H1 (cell line): Measurements from ENCODE around the gene CMTR1. TPM values are rescaled to one million over a fixed set of nuclear protein-coding genes. Genes with fewer than 3 reads are reported as not detected.

ENCODE experiments used
- CTCF ChIA-PET: fragments of 300-600 bp; sonication (Branson Sonifier 250); formaldehyde crosslinking; loops from one replicate; lab custom pipeline; 2021; ENCODE audit not compliant: partially characterized antibody; lab: Charles Lee
- POLR2A ChIA-PET: fragments of 300-600 bp; sonication (Branson Sonifier 250); formaldehyde crosslinking; loops from one replicate; lab custom pipeline; 2021; ENCODE audit warnings: inconsistent platforms; ENCODE audit not compliant: partially characterized antibody; lab: Charles Lee
- DNase-seq, 2 experiments: peaks; one replicate each; pipeline versions ENCODE4 v3.0.0 to v3.0.0-alpha.2; 2010 to 2022; ENCODE audit warnings: low spot score in 2 of 2, low read depth in 1 of 2, mixed read lengths in 1 of 2
- FAIRE-seq: peaks from 2 replicates; lab custom pipeline; 2011; peaks lifted over from hg19 to GRCh38; lab: Jason Lieb, UNC
- H2AFZ ChIP-seq: 2 replicates; pipeline ENCODE4 v1.8.1; 2012; ENCODE audit warnings: low read length, inconsistent platforms
- H2AK5ac ChIP-seq: 2 replicates; pipeline ENCODE4 v1.6.1; 2013; ENCODE audit warnings: low read depth, low read length
- H2BK120ac ChIP-seq: replicated peaks from 2 replicates; pipeline ENCODE3; 2013; ENCODE audit warnings: low read depth, low read length, inconsistent platforms
- H2BK12ac ChIP-seq: 2 replicates; pipeline ENCODE4 v1.6.1; 2013; ENCODE audit warnings: low read depth, low read length
- H2BK15ac ChIP-seq: 2 replicates; pipeline ENCODE4 v1.6.1; 2013; ENCODE audit warnings: low read length
- H2BK20ac ChIP-seq: 2 replicates; pipeline ENCODE4 v1.6.1; 2013; ENCODE audit warnings: low read length
- H2BK5ac ChIP-seq: 2 replicates; pipeline ENCODE4 v1.6.1; 2013; ENCODE audit warnings: low read depth, low read length
- H3K14ac ChIP-seq: 2 replicates; pipeline ENCODE4 v1.6.1; 2013; ENCODE audit warnings: inconsistent platforms; ENCODE audit not compliant: insufficient read length
- H3K18ac ChIP-seq: 2 replicates; pipeline ENCODE4 v1.6.1; 2013; ENCODE audit warnings: low read length; ENCODE audit errors: extremely low read depth
- H3K23ac ChIP-seq: 2 replicates; pipeline ENCODE4 v1.6.1; 2013; ENCODE audit warnings: inconsistent platforms; ENCODE audit not compliant: insufficient read length
- H3K23me2 ChIP-seq: 2 replicates; pipeline ENCODE4 v1.6.1; 2013; ENCODE audit warnings: low read depth, low read length
- H3K27ac ChIP-seq: 2 replicates; pipeline ENCODE4 v1.6.1; 2011; ENCODE audit warnings: low read depth, low read length, inconsistent platforms
- H3K27me3 ChIP-seq, 4 experiments: replicated peaks in 1 of 4; 1 replicate in 1 of 4; 2 replicates in 3 of 4; pipeline versions ENCODE4 v1.6.1 to v1.8.1; 2011 to 2013; ENCODE audit warnings: low read length in 3 of 4, mild to moderate bottlenecking in 3 of 4, inconsistent platforms in 2 of 4, mixed read lengths in 2 of 4, moderate library complexity in 1 of 4; ENCODE audit not compliant: control insufficient read depth in 3 of 4, insufficient read depth in 3 of 4; ENCODE audit errors: extremely low read depth in 1 of 4
- H3K36me3 ChIP-seq, 4 experiments: 2 replicates each; pipeline versions ENCODE4 v1.6.1 to v1.8.1; 2011 to 2013; ENCODE audit warnings: mild to moderate bottlenecking in 4 of 4, low read length in 3 of 4, moderate library complexity in 2 of 4, control low read depth in 1 of 4, inconsistent platforms in 1 of 4; ENCODE audit not compliant: insufficient read depth in 4 of 4, control insufficient read depth in 2 of 4
- H3K4ac ChIP-seq: replicated peaks from 2 replicates; pipeline ENCODE3; 2013; ENCODE audit warnings: low read length, low read depth, mixed read lengths, inconsistent platforms; ENCODE audit not compliant: insufficient read length
- H3K4me1 ChIP-seq, 4 experiments: replicated peaks in 1 of 4; 1 replicate in 1 of 4; 2 replicates in 3 of 4; pipeline versions ENCODE4 v1.6.1 to v1.8.1; 2011 to 2013; ENCODE audit warnings: low read length in 3 of 4, inconsistent platforms in 2 of 4, mixed read lengths in 1 of 4; ENCODE audit not compliant: insufficient read depth in 4 of 4, control insufficient read depth in 3 of 4
- H3K4me2 ChIP-seq, 2 experiments: 2 replicates each; pipeline versions ENCODE4 v1.6.1 to v1.8.1; 2011 to 2013; ENCODE audit warnings: low read depth in 2 of 2, low read length in 2 of 2, control low read depth in 1 of 2, inconsistent platforms in 1 of 2, mild to moderate bottlenecking in 1 of 2; ENCODE audit not compliant: insufficient read depth in 1 of 2
- H3K4me3 ChIP-seq, 4 experiments: fragments of 200-600, 300-600 bp in 1 of 4; sonication (generic), shearing (Covaris generic), sonication (Bioruptor Twin) in 1 of 4; 2 replicates each; pipeline versions ENCODE4 v1.5.1 to v1.8.1; 2011 to 2016; ENCODE audit warnings: low read length in 4 of 4, low read depth in 3 of 4, control low read depth in 2 of 4, inconsistent platforms in 2 of 4, mild to moderate bottlenecking in 2 of 4, mixed read lengths in 1 of 4, moderate library complexity in 1 of 4; ENCODE audit not compliant: insufficient read depth in 2 of 4; ENCODE audit errors: extremely low read depth in 1 of 4
- H3K56ac ChIP-seq: replicated peaks from 2 replicates; pipeline ENCODE3; 2013; ENCODE audit warnings: low read depth, mild to moderate bottlenecking, mixed read lengths, low read length, inconsistent platforms; ENCODE audit not compliant: insufficient read length
- H3K79me1 ChIP-seq: 2 replicates; pipeline ENCODE4 v1.6.1; 2013; ENCODE audit warnings: low read depth, low read length, control low read depth
- H3K79me2 ChIP-seq, 2 experiments: 2 replicates each; pipeline versions ENCODE4 v1.6.1 to v1.8.1; 2012 to 2013; ENCODE audit warnings: low read length in 2 of 2, mild to moderate bottlenecking in 2 of 2, inconsistent platforms in 1 of 2; ENCODE audit not compliant: insufficient read depth in 2 of 2, control insufficient read depth in 1 of 2
- H3K9ac ChIP-seq, 4 experiments: replicated peaks in 1 of 4; 1 replicate in 1 of 4; 2 replicates in 3 of 4; pipeline versions ENCODE4 v1.6.1 to v1.8.1; 2011 to 2013; ENCODE audit warnings: low read depth in 3 of 4, low read length in 3 of 4, control low read depth in 2 of 4, mild to moderate bottlenecking in 2 of 4, moderate library complexity in 2 of 4, inconsistent platforms in 1 of 4; ENCODE audit errors: extremely low read depth in 1 of 4
- H3K9me3 ChIP-seq, 2 experiments: 2 replicates each; pipeline versions ENCODE4 v1.6.1 to v1.8.1; 2012 to 2013; ENCODE audit warnings: mild to moderate bottlenecking in 2 of 2, moderate library complexity in 2 of 2, control low read depth in 1 of 2, inconsistent platforms in 1 of 2, low read depth in 1 of 2, low read length in 1 of 2, mixed read lengths in 1 of 2; ENCODE audit not compliant: insufficient read depth in 2 of 2
- H4K20me1 ChIP-seq, 2 experiments: replicated peaks in 1 of 2; 2 replicates each; pipeline versions ENCODE3 to v1.8.1; 2011 to 2013; ENCODE audit warnings: inconsistent platforms in 2 of 2, low read length in 2 of 2, mild to moderate bottlenecking in 1 of 2; ENCODE audit not compliant: insufficient read depth in 2 of 2, control insufficient read depth in 1 of 2
- H4K5ac ChIP-seq: 2 replicates; pipeline ENCODE4 v1.6.1; 2013; ENCODE audit warnings: low read length, low read depth, mixed read lengths, inconsistent platforms; ENCODE audit not compliant: insufficient read length
- H4K8ac ChIP-seq: 2 replicates; pipeline ENCODE4 v1.8.0; 2013; ENCODE audit warnings: mild to moderate bottlenecking, moderate library complexity, low read length, inconsistent platforms; ENCODE audit not compliant: insufficient read depth; ENCODE audit errors: extremely low read depth
- H4K91ac ChIP-seq: replicated peaks from 2 replicates; pipeline ENCODE3; 2013; ENCODE audit warnings: low read length, mixed read lengths, inconsistent platforms; ENCODE audit not compliant: insufficient read length
- EP300 ChIP-seq, 2 experiments: IDR thresholded peaks; 1 replicate in 1 of 2; 2 replicates in 1 of 2; pipeline ENCODE4 v1.6.1; 2011 to 2012; ENCODE audit warnings: low read depth in 2 of 2, low read length in 2 of 2, mild to moderate bottlenecking in 2 of 2, borderline replicate concordance in 1 of 2, inconsistent platforms in 1 of 2, moderate library complexity in 1 of 2
- KDM1A ChIP-seq: fragments of 200-600, 300-600 bp; sonication (generic); IDR thresholded peaks from 2 replicates; pipeline ENCODE4 v1.7.1; 2016; ENCODE audit warnings: mild to moderate bottlenecking, low read length, borderline replicate concordance
- SP2 ChIP-seq: IDR thresholded peaks from 2 replicates; pipeline ENCODE4 v1.6.1; 2012; ENCODE audit warnings: mild to moderate bottlenecking, low read length, inconsistent platforms
- WGBS, 2 experiments: shearing (Covaris generic) in 1 of 2; methylation state at CpG; one replicate each; pipeline versions ENCODE4 v1.1.6 to v1.1.7; 2013 to 2015; ENCODE audit warnings: low lambda C conversion rate in 2 of 2, mixed read lengths in 2 of 2, inconsistent platforms in 1 of 2, low coverage in 1 of 2, missing lambda C conversion rate in 1 of 2; ENCODE audit not compliant: insufficient replicate concordance in 2 of 2, insufficient coverage in 1 of 2, insufficient read length in 1 of 2; ENCODE audit errors: extremely low coverage in 1 of 2, missing lambda C conversion rate in 1 of 2; 5-methylcytosine and 5-hydroxymethylcytosine counted together
- polyA plus RNA-seq, 7 experiments: library from polyadenylated mRNA; depleted of rRNA in 3 of 7; stranded (reverse) in 5 of 7; unstranded in 2 of 7; fragments of >200 nt in 5 of 7; fragments of 200-250 nt in 2 of 7; gene quantifications; 1 replicate in 5 of 7; 2 replicates in 1 of 7; 4 replicates in 1 of 7; pipeline versions ENCODE4 v1.2.1 to v1.2.3, GENCODE V29; 2011 to 2013; ENCODE audit warnings: missing spikeins in 2 of 7, mixed read lengths in 2 of 7
- total RNA-seq: library from RNA; stranded (reverse); fragmentation: NEBNext Ultra II Directional; extraction: Animal tissue kit (Norgen Biotek cat#: 25700); gene quantifications from 2 replicates; pipeline ENCODE4 v1.2.1, GENCODE V29; 2021

The CMTR1 gene
- total and polyA plus RNA-seq, 2 of the 8 experiments (the other 6 are each of a cell fraction or from before 2014, with no cell fraction given) = 15.2 to 33.1 TPM

DNA sequence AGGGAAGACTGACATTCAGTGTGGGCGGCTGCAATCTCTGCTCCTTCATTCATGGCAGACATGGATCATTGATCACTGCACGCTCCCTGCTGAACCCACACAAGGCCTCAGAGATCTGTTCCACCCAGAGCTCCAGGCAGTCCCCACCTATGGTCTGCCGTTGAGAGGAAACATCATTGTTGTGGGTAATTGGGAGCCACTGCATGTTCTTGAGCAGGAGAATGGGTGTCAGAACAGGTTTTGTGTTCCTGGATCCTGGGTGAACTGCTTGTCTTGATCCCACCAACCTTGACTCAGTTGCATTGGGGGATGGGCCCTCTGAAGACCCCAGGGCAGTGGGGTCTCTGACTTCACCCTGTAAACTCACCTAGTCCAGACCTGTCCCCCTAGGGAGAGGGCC lies 89.8 kb downstream of the CMTR1 start:
- no peak overlapping the region for H3K27ac ChIP-seq
- H3K4me3 ChIP-seq = no peak overlapping the region
- no peak overlapping the region for H3K14ac ChIP-seq
- no peak overlapping the region for H4K8ac ChIP-seq
- H2AFZ ChIP-seq = no peak overlapping the region
- WGBS, 2 experiments = 91% methylated on average over 3 of the region's 3 CpGs; no CpG with 5 or more reads in 1 of the 2 experiments
- no peak overlapping the region for H3K9ac ChIP-seq
- peaks cover 3% of the 10 kb centered on the region; the same call in 1 of the 2 replicates for H3K23me2 ChIP-seq
- H3K4ac ChIP-seq = no peak overlapping the region
- no peak overlapping the region for H3K18ac ChIP-seq
- TF ChIP-seq KDM1A (peak; percentile 67; the same call in 1 of the 2 replicates), SP2 (no peak), EP300 (IDR thresholded peaks at IDR 0.05; ENCODE audit: borderline replicate concordance in 1 of 2, low read depth in 2 of 2, low read length in 2 of 2) (no peak)
- H4K5ac ChIP-seq = no peak overlapping the region
- POLR2A ChIA-PET = no interaction called here
- FAIRE-seq = no peak
- H3K9me3 ChIP-seq = no peaks in the 10 kb centered on the region
- no peak overlapping the region for H2BK20ac ChIP-seq
- no peaks in the 10 kb centered on the region for H3K79me1 ChIP-seq
- H4K91ac ChIP-seq = no peak overlapping the region
- H3K4me1 ChIP-seq = no peaks in the 10 kb centered on the region; a peak in 2 of 7 replicates
- peaks cover 0 to 2% of the 10 kb centered on the region in 2 experiments for H4K20me1 ChIP-seq
- no peak overlapping the region for H2AK5ac ChIP-seq
- CTCF ChIA-PET = interaction anchor here (0.6 to 9.9 kb wide), 6 partner anchors 11 to 553 kb away, joined by 3 to 80 read pairs (median 4); no protein-coding TSS in a partner anchor
- H3K36me3 ChIP-seq = no peaks in the 10 kb centered on the region
- no peak overlapping the region for H2BK120ac ChIP-seq
- no peak overlapping the region for H3K56ac ChIP-seq
- H3K79me2 ChIP-seq = no peaks in the 10 kb centered on the region
- H3K23ac ChIP-seq = no peak overlapping the region
- no peak overlapping the region for H2BK5ac ChIP-seq
- no peak overlapping the region for H2BK12ac ChIP-seq
- H2BK15ac ChIP-seq = no peak overlapping the region
- no peak for DNase-seq
- H3K4me2 ChIP-seq = no peak overlapping the region
- H3K27me3 ChIP-seq = no peaks in the 10 kb centered on the region
